SK-N-SH treated with all-trans-retinoic acid at 6 μM for 48 hours (cell line): ENCODE data around the gene TTC33.

ENCODE experiments used
- ATAC-seq: fragments of 200-7000 bp; cut with Tn5 transposase; 3 replicates; pipeline ENCODE4 v1.9.1; 2020; ENCODE audit warnings: mild to moderate bottlenecking, moderate library complexity
- ARNTL ChIP-seq: fragments of 450-650 bp; formaldehyde crosslinking; IDR thresholded peaks from 2 replicates; pipeline ENCODE4 v1.5.0; 2020; ENCODE audit warnings: low read depth, mild to moderate bottlenecking, moderate library complexity, borderline replicate concordance
- BACH2 ChIP-seq: fragments of 250-450 bp; sonication (Bioruptor Pico); IDR thresholded peaks from 2 replicates; pipeline ENCODE4 v1.9.0; 2021; ENCODE audit warnings: mild to moderate bottlenecking, borderline replicate concordance
- CSDC2 ChIP-seq: fragments of 250-450 bp; sonication (Bioruptor Pico); IDR thresholded peaks from 2 replicates; pipeline ENCODE4 v1.5.0; 2020; ENCODE audit warnings: mild to moderate bottlenecking, moderate library complexity
- ESRRG ChIP-seq: fragments of 250-450 bp; sonication (Bioruptor Pico); IDR thresholded peaks from 2 replicates; pipeline ENCODE4 v1.6.1; 2021; ENCODE audit warnings: mild to moderate bottlenecking
- ISL1 ChIP-seq: fragments of 250-450 bp; sonication (Bioruptor Pico); IDR thresholded peaks from 2 replicates; pipeline ENCODE4 v2.1.2; 2022; ENCODE audit warnings: mild to moderate bottlenecking, moderate library complexity
- OSR1 ChIP-seq: fragments of 250-450 bp; sonication (Bioruptor Pico); IDR thresholded peaks from 2 replicates; pipeline ENCODE4 v1.8.0; 2022; ENCODE audit warnings: moderate library complexity, mild to moderate bottlenecking, inconsistent platforms
- PPARA ChIP-seq: fragments of 250-450 bp; sonication (Bioruptor Pico); IDR thresholded peaks from 2 replicates; pipeline ENCODE4 v1.5.0; 2020; ENCODE audit warnings: mild to moderate bottlenecking, borderline replicate concordance
- RARB ChIP-seq: fragments of 250-450 bp; sonication (Bioruptor Pico); IDR thresholded peaks from 2 replicates; pipeline ENCODE4 v1.8.0; 2021; ENCODE audit warnings: mild to moderate bottlenecking, moderate library complexity
- SNAI2 ChIP-seq: fragments of 250-450 bp; sonication (Bioruptor Pico); IDR thresholded peaks from 2 replicates; pipeline ENCODE4 v1.5.0; 2020; ENCODE audit warnings: mild to moderate bottlenecking, moderate library complexity
- TOX ChIP-seq: fragments of 250-450 bp; sonication (Bioruptor Pico); IDR thresholded peaks from 2 replicates; pipeline ENCODE4 v1.8.0; 2021; ENCODE audit warnings: mild to moderate bottlenecking, moderate library complexity, borderline replicate concordance
- ZC3H10 ChIP-seq: fragments of 250-450 bp; sonication (Bioruptor Pico); IDR thresholded peaks from 2 replicates; pipeline ENCODE4 v1.5.1; 2021; ENCODE audit warnings: mild to moderate bottlenecking, moderate library complexity
- ZFP3 ChIP-seq: fragments of 250-450 bp; sonication (Bioruptor Pico); IDR thresholded peaks from 2 replicates; pipeline ENCODE4 v1.5.0; 2020; ENCODE audit warnings: mild to moderate bottlenecking, moderate library complexity
- ZFP30 ChIP-seq: fragments of 450-650 bp; formaldehyde crosslinking; IDR thresholded peaks from 2 replicates; pipeline ENCODE4 v1.5.0; 2022; ENCODE audit warnings: mild to moderate bottlenecking, moderate library complexity
- ZNF70 ChIP-seq: fragments of 450-650 bp; formaldehyde crosslinking; IDR thresholded peaks from 2 replicates; pipeline ENCODE4 v1.5.0; 2020; ENCODE audit warnings: mild to moderate bottlenecking, moderate library complexity
- ZNF8 ChIP-seq: fragments of 450-650 bp; formaldehyde crosslinking; IDR thresholded peaks from 2 replicates; pipeline ENCODE4 v1.5.0; 2020; ENCODE audit warnings: mild to moderate bottlenecking, moderate library complexity
- TF ChIP-seq, protein P1 (sequence below): fragments of 250-450 bp; sonication (Bioruptor Pico); IDR thresholded peaks from 2 replicates; pipeline ENCODE4 v1.5.0; 2020; ENCODE audit warnings: mild to moderate bottlenecking, moderate library complexity
- TF ChIP-seq, protein P2 (sequence below): fragments of 250-450 bp; sonication (Bioruptor Pico); IDR thresholded peaks from 2 replicates; pipeline ENCODE4 v1.5.1; 2021; ENCODE audit warnings: mild to moderate bottlenecking, moderate library complexity
- TF ChIP-seq, protein P3 (sequence below): fragments of 250-450 bp; sonication (Bioruptor Pico); IDR thresholded peaks from 2 replicates; pipeline ENCODE4 v1.5.1; 2020; ENCODE audit warnings: low read depth, mild to moderate bottlenecking, moderate library complexity

TTC33 gene

DNA sequence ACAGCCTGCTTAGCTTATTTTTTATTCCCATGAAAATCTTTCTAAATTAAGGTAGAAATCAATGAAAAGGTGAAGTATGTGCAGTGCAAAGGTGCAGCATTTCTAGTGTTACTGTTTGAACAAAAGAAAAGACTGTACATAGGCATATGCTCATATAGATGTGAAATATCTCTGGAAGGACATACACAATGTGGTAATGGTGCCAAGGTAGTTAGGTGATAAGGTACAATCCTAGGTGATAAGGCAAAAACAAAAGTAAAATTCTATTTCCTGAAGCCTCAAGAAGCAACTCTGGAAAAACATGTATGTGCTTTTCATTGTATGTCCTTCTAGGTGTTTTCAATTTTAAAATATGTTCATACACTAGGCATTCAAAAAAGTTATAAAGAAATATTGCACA, 215.5 kb downstream of the TTC33 start:
- TF ChIP-seq ESRRG (CRISPR knock-in tag) = no peak
- TF ChIP-seq ZFP3 (CRISPR knock-in tag) = no peak
- TF ChIP-seq ISL1 (CRISPR knock-in tag) = no peak
- TF ChIP-seq RARB = no peak
- no peak for TF ChIP-seq BACH2 (CRISPR knock-in tag)
- TF ChIP-seq, all 23 proteins: peak for 0
- no peak for ATAC-seq

DNA sequence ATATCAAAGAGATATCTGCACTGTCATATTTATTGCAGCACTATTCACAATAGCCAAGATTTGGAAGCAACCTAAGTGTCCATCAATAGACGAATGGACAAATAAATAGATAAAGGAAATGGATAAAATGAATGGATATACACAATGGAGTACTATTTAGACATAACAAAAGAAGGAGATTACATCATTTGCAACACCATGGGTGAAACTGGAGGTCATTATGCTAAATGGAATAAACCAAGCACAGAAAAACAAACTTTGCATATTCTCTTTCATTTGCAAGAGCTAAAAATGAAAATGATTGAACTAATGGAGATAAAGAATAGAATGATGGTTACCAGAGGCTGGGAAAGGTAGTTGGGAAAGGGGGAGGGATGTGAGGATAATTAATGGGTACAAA, 231.1 kb downstream of the TTC33 start:
- no peak for TF ChIP-seq ZFP30
- TF ChIP-seq, protein P1, sequence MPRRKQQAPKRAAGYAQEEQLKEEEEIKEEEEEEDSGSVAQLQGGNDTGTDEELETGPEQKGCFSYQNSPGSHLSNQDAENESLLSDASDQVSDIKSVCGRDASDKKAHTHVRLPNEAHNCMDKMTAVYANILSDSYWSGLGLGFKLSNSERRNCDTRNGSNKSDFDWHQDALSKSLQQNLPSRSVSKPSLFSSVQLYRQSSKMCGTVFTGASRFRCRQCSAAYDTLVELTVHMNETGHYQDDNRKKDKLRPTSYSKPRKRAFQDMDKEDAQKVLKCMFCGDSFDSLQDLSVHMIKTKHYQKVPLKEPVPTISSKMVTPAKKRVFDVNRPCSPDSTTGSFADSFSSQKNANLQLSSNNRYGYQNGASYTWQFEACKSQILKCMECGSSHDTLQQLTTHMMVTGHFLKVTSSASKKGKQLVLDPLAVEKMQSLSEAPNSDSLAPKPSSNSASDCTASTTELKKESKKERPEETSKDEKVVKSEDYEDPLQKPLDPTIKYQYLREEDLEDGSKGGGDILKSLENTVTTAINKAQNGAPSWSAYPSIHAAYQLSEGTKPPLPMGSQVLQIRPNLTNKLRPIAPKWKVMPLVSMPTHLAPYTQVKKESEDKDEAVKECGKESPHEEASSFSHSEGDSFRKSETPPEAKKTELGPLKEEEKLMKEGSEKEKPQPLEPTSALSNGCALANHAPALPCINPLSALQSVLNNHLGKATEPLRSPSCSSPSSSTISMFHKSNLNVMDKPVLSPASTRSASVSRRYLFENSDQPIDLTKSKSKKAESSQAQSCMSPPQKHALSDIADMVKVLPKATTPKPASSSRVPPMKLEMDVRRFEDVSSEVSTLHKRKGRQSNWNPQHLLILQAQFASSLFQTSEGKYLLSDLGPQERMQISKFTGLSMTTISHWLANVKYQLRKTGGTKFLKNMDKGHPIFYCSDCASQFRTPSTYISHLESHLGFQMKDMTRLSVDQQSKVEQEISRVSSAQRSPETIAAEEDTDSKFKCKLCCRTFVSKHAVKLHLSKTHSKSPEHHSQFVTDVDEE = no peak
- TF ChIP-seq PPARA = no peak
- no peak for TF ChIP-seq ARNTL
- no peak for TF ChIP-seq ZC3H10
- TF ChIP-seq BACH2 (CRISPR knock-in tag) = no peak
- ATAC-seq = no peak

DNA sequence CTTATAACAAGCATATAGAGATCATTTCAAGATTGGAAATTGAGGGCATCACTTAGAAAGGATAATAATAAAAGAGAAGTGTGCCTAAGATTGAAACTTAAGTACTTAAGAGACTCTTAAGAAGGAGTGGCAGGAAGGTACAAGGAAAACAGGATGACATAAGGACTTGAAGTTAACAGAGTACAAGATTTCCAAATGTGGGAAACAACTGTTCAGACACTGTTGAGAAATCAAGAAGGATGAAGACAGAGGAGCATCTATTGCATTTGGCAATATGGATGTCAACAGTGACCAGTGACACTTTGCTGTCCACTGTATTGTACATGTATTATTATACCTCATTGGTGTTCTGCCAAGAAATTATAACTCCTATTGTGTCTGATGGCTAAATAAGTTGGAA, 233.8 kb downstream of the TTC33 start:
- TF ChIP-seq, protein P1 = no peak
- TF ChIP-seq OSR1 = no peak
- TF ChIP-seq ZNF8 (CRISPR knock-in tag) = no peak
- no peak for TF ChIP-seq ESRRG (CRISPR knock-in tag)
- TF ChIP-seq, protein P2, sequence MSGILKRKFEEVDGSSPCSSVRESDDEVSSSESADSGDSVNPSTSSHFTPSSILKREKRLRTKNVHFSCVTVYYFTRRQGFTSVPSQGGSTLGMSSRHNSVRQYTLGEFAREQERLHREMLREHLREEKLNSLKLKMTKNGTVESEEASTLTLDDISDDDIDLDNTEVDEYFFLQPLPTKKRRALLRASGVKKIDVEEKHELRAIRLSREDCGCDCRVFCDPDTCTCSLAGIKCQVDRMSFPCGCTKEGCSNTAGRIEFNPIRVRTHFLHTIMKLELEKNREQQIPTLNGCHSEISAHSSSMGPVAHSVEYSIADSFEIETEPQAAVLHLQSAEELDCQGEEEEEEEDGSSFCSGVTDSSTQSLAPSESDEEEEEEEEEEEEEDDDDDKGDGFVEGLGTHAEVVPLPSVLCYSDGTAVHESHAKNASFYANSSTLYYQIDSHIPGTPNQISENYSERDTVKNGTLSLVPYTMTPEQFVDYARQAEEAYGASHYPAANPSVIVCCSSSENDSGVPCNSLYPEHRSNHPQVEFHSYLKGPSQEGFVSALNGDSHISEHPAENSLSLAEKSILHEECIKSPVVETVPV (CRISPR knock-in tag) = no peak
- TF ChIP-seq, protein P3, sequence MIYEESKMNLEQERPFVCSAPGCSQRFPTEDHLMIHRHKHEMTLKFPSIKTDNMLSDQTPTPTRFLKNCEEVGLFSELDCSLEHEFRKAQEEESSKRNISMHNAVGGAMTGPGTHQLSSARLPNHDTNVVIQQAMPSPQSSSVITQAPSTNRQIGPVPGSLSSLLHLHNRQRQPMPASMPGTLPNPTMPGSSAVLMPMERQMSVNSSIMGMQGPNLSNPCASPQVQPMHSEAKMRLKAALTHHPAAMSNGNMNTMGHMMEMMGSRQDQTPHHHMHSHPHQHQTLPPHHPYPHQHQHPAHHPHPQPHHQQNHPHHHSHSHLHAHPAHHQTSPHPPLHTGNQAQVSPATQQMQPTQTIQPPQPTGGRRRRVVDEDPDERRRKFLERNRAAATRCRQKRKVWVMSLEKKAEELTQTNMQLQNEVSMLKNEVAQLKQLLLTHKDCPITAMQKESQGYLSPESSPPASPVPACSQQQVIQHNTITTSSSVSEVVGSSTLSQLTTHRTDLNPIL (CRISPR knock-in tag) = no peak
- TF ChIP-seq ZFP3 (CRISPR knock-in tag) = no peak
- no peak for TF ChIP-seq ZC3H10
- TF ChIP-seq PPARA = no peak
- TF ChIP-seq ZNF70 (CRISPR knock-in tag) = no peak
- no peak for ATAC-seq

DNA sequence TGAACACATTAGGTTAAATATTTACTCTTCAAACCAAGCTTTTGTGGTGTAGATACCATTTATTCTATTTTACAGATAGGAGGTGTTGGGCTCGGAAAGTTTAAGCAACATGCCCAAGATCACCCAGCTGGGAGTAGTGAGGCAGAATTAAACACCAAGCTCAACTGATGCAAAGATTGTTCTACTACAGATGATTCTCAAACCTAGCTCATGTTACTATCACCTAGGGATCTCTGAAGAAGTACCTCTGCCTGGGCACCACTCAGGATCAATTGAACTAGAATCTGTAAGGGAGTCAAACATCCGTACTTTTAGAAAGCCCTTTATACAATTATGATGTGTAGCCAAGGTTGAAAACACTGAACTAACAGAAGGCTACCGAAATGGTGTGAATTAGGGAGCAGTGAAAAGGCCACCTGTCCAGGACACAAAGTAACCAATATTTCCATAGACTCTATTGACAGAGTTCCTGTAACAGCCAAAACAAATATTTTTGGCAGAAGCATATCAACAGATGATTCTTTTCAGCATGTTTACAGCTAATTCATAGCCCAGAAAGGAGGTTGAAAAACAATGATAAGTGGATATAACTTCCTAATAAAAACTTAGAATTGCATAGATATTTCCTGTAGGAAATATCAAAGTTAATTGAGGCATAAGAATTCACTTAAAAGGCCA, 234.5 kb downstream of the TTC33 start:
- no peak for ATAC-seq
- TF ChIP-seq TOX (CRISPR knock-in tag) = no peak
- TF ChIP-seq SNAI2 (CRISPR knock-in tag) = no peak
- no peak for TF ChIP-seq CSDC2 (CRISPR knock-in tag)
- no peak for TF ChIP-seq BACH2 (CRISPR knock-in tag)
- no peak for TF ChIP-seq ZC3H10
- TF ChIP-seq ZFP30 = no peak
- TF ChIP-seq ESRRG (CRISPR knock-in tag) = no peak
- no peak for TF ChIP-seq ZFP3 (CRISPR knock-in tag)
- TF ChIP-seq PPARA = no peak
- TF ChIP-seq, protein P2 (CRISPR knock-in tag) = no peak
